ENCODE data around the gene ETFB.

Gene ETFB

GRCh38 chr19:51296336-51297093 is 69.7 kb downstream of the ETFB start:
- no peak for DNase-seq (ENCODE audit: low read depth in 2 of 3, low spot score in 1 of 3)

- no peak for DNase-seq (ENCODE audit: low read depth in 2 of 3, low spot score in 1 of 3)
Observed at GRCh38 chr19:51295382-51296126, 70.6 kb downstream of the ETFB start.
